Astrocyte of the spinal cord (primary cell): Measurements from ENCODE around the gene DPH1.

Experiments used
- DNase-seq: peaks from one replicate; pipeline ENCODE4 v3.0.0; 2011; ENCODE audit warnings: low read depth, low spot score
- H3K4me3 ChIP-seq: 2 replicates; pipeline ENCODE4 v1.5.1; 2011; ENCODE audit warnings: low read depth, mild to moderate bottlenecking, low read length, moderate library complexity
- CTCF ChIP-seq: IDR thresholded peaks from 2 replicates; pipeline ENCODE4 v1.5.1; 2012; ENCODE audit warnings: low read depth, mild to moderate bottlenecking, low read length, inconsistent platforms
- in situ Hi-C: cut with HindIII; loops from 2 replicates; pipeline ENCODE4 v1.10.0; 2017; ENCODE audit warnings: low sequenced_read_pairs

The DPH1 gene

GRCh38 chr17:2076087-2076984 is 46.4 kb downstream of the DPH1 start:
- in situ Hi-C loops = no loop called here
- no peak for TF ChIP-seq CTCF
- H3K4me3 ChIP-seq = no peak overlapping the region
- DNase-seq = no peak

GRCh38 chr17:2077040-2077439 is 47.1 kb downstream of the DPH1 start:
- in situ Hi-C loops = no loop called here
- DNase-seq = no peak
- no peak for TF ChIP-seq CTCF
- H3K4me3 ChIP-seq = no peak overlapping the region

GRCh38 chr17:2081564-2081963 is 51.6 kb downstream of the DPH1 start:
- in situ Hi-C loops = no loop called here
- peak; percentile 56 for DNase-seq
- H3K4me3 ChIP-seq = no peak overlapping the region
- no peak for TF ChIP-seq CTCF

- no peak overlapping the region for H3K4me3 ChIP-seq
- TF ChIP-seq CTCF = no peak
- in situ Hi-C loops = no loop called here
- no peak for DNase-seq
Measured at GRCh38 chr17:2082003-2082781, 52.2 kb downstream of the DPH1 start.

- in situ Hi-C loops = no loop called here
- DNase-seq = no peak
- H3K4me3 ChIP-seq = no peak overlapping the region
- no peak for TF ChIP-seq CTCF
Measured at GRCh38 chr17:2083613-2084035, 53.7 kb downstream of the DPH1 start.

GRCh38 chr17:2084036-2084765 is 54.2 kb downstream of the DPH1 start:
- no peak overlapping the region for H3K4me3 ChIP-seq
- DNase-seq = peak; percentile 52
- in situ Hi-C loops = no loop called here
- no peak for TF ChIP-seq CTCF
